ENCODE measurements around the gene VAMP8.
"Not testable (repeated sequence)": the region's sequence is repeated elsewhere in the genome, so short reads cannot be mapped to it uniquely, and the experiment has no call there.

DNA sequence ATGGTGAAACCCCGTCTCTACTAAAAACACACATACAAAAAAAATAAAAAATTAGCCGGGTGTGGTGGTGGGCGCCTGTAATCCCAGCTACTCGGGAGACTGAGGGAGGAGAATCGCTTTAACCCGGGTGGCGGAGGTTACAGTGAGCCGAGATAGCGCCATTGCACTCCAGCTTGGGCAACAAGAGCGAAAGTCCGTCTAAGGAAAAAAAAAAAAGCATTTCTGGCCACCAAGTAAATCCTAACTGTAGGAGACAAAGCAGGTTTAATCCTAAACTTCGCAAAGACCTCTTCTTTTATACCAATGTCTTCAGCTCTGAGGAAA is 17.0 kb upstream of the VAMP8 start:
- TF ChIP-seq, protein P1, sequence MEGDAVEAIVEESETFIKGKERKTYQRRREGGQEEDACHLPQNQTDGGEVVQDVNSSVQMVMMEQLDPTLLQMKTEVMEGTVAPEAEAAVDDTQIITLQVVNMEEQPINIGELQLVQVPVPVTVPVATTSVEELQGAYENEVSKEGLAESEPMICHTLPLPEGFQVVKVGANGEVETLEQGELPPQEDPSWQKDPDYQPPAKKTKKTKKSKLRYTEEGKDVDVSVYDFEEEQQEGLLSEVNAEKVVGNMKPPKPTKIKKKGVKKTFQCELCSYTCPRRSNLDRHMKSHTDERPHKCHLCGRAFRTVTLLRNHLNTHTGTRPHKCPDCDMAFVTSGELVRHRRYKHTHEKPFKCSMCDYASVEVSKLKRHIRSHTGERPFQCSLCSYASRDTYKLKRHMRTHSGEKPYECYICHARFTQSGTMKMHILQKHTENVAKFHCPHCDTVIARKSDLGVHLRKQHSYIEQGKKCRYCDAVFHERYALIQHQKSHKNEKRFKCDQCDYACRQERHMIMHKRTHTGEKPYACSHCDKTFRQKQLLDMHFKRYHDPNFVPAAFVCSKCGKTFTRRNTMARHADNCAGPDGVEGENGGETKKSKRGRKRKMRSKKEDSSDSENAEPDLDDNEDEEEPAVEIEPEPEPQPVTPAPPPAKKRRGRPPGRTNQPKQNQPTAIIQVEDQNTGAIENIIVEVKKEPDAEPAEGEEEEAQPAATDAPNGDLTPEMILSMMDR (conservative IDR thresholded peaks at IDR 0.05; ENCODE audit: low read length), result not testable (repeated sequence)
- TF ChIP-seq EZH2phosphoT487 (IDR thresholded peaks at IDR 0.05; ENCODE audit: borderline replicate concordance), result not testable (repeated sequence)
